Measurements from ENCODE around the gene ISCA1. TPM values are rescaled to one million over a fixed set of nuclear protein-coding genes. Genes with fewer than 3 reads are reported as not detected.

The ISCA1 gene
- total RNA-seq, 2 experiments from 2014 or later, result 27.1 to 27.4 TPM

DNA sequence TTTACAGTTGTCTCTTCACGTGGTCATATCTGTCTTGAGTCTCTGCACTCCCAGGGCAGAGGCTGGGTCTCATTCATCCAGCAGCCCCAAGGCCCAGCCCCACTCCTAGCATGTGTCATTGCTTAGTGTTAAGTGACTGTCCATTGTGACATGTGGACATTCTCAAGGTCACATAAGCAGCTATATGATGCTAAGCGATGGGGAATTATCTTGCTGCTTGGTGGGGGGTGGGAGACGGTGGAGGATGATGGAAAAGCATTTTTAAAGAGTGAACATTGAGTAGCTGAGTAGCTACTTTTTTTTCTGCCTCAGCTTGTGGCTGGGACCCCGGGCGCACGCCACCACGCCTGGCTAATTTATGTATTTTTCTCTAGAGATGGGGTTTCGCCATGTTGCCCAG, 22.8 kb downstream of the ISCA1 start, which contains the start of gene C9orf153:
C9orf153 (minus strand) TSS at position 101 of the 400 bp plus-strand sequence. CDS start 30,054 bp downstream, outside the sequence.
- peaks cover 22% of the 10 kb centered on the region for H3K36me3 Mint-ChIP-seq (ENCODE audit: low read depth)
- no peaks in the 10 kb centered on the region for H3K9me3 Mint-ChIP-seq (ENCODE audit: low read depth)
- H3K27me3 Mint-ChIP-seq, result no peaks in the 10 kb centered on the region
- ChIA-PET POLR2A (no interaction called here), CTCF (no interaction called here)
- no peak within 1 kb of the TSS for H3K4me3 Mint-ChIP-seq
- intact Hi-C loops (cut with DNase I, micrococcal nuclease), result no loop called here
- DNase-seq (no peak), ATAC-seq (no peak)
- no peaks in the 10 kb centered on the region for H3K4me1 Mint-ChIP-seq
- no peak within 1 kb of the TSS for H3K27ac Mint-ChIP-seq

DNA sequence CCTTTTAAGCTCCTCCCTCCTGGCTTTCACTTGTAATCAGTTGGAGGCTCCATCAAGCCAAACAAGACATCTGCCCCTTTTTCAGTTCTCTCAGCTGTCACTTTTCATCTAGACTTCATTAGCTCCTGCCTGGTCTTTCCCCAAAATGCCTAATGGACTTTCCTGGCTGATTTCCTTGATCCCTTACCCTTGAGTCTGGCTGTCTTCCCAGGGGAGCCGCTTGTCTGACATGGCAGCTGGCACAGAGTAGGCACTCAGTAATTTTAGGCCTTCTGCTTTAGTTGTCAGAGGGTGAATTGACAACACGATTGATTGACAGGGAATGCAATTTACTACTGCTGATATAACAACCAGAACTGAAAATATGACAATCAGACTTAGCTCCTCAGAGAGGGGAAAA, 24.9 kb downstream of the ISCA1 start:
- Mint-ChIP-seq H3K27ac (no peak overlapping the region), H3K4me1 (no peaks in the 10 kb centered on the region), H3K27me3 (no peaks in the 10 kb centered on the region), H3K4me3 (no peak overlapping the region), H3K36me3 (ENCODE audit: low read depth) (peaks cover 8% of the 10 kb centered on the region), H3K9me3 (ENCODE audit: low read depth) (peaks cover 4% of the 10 kb centered on the region)
- ChIA-PET POLR2A (interaction anchor here (0.9 kb wide), 1 partner anchor 24 kb away, joined by 4 read pairs; the partner anchor contains the start of gene ISCA1), CTCF (interaction anchor here (1.1 kb wide), 1 partner anchor 55 kb away, joined by 4 read pairs; no protein-coding TSS in a partner anchor)
- ATAC-seq (no peak), DNase-seq (no peak)
- intact Hi-C loops (cut with DNase I, micrococcal nuclease), result no loop called here

DNA sequence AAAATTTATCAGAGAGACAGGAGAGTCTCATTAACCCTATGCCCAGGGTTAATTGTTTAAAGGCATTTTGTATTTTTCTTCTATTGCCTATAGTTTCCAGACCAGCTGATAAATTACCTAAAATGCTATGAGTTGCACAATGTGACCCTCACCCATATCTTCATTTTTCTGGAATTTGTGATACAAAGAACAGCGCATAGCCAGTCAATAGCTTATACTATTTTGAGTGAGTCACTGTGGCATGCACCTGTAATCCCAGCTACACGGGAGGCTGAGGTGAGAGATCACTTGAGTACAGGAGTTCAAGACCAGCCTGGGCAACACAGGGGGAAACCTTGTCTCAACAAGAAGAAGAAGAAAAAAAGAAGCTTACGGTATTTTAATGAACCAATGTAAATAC, 25.7 kb downstream of the ISCA1 start:
- peaks cover 3% of the 10 kb centered on the region for H3K36me3 Mint-ChIP-seq (ENCODE audit: low read depth)
- no peaks in the 10 kb centered on the region for H3K4me1 Mint-ChIP-seq
- intact Hi-C loops (cut with DNase I, micrococcal nuclease), result no loop called here
- no peak for DNase-seq
- no peak for ATAC-seq
- H3K27ac Mint-ChIP-seq, result no peak overlapping the region
- no peaks in the 10 kb centered on the region for H3K27me3 Mint-ChIP-seq
- no peak overlapping the region for H3K4me3 Mint-ChIP-seq
- H3K9me3 Mint-ChIP-seq (ENCODE audit: low read depth), result peaks cover 4% of the 10 kb centered on the region
- ChIA-PET POLR2A (no interaction called here), CTCF (interaction anchor here (0.7 to 1.1 kb wide), 2 partner anchors 55 to 75 kb away, joined by 3 to 4 read pairs; no protein-coding TSS in a partner anchor)

DNA sequence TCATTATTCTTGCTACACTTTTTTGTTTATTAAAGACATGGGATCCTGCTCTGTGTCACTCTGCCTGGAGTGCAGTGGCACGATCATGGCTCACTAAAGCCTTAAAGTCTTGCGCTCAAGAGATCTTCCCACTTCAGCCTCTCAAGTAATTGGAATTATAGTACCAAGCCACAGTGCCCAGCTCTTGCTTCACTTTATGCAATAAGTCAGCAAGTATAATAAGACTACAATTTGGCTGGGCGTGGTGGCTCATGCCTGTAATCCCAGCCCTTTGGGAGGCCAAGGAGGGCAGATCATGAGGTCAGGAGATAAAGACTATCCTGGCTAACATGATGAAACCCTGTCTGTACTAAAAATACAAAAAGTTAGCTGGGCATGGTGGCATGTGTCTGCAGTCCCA, 28.8 kb downstream of the ISCA1 start:
- peaks cover 2% of the 10 kb centered on the region for H3K36me3 Mint-ChIP-seq (ENCODE audit: low read depth)
- DNase-seq, result no peak
- H3K4me3 Mint-ChIP-seq, result no peak overlapping the region
- H3K27me3 Mint-ChIP-seq, result peaks cover 2% of the 10 kb centered on the region
- peaks cover 4% of the 10 kb centered on the region for H3K9me3 Mint-ChIP-seq (ENCODE audit: low read depth)
- no peak overlapping the region for H3K27ac Mint-ChIP-seq
- intact Hi-C loops (cut with DNase I, micrococcal nuclease), result no loop called here
- no peaks in the 10 kb centered on the region for H3K4me1 Mint-ChIP-seq
- POLR2A ChIA-PET, result no interaction called here
- CTCF ChIA-PET, result interaction anchor here (0.6 kb wide), 1 partner anchor 35 kb away, joined by 3 read pairs; no protein-coding TSS in a partner anchor
- ATAC-seq, result no peak

DNA sequence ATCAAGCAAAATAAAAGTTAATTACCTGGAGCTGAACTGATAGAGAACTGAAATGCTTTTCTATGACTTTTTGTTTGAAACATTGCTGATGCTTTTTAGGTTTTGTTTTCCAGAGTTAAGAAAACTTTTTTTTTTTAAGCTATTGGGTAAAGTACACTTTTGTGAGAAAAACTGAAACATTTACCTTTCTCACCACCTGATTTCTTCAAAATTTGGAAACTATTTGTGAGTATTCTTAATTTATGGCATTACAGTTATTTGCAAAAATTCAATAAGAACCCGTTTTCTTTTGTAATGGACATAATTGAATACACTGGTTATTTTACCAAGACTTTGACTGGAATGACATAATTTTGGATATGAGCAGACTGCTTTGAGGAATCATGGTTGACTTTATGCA, 29.5 kb downstream of the ISCA1 start:
- intact Hi-C loops (cut with DNase I, micrococcal nuclease), result no loop called here
- POLR2A ChIA-PET, result no interaction called here

DNA sequence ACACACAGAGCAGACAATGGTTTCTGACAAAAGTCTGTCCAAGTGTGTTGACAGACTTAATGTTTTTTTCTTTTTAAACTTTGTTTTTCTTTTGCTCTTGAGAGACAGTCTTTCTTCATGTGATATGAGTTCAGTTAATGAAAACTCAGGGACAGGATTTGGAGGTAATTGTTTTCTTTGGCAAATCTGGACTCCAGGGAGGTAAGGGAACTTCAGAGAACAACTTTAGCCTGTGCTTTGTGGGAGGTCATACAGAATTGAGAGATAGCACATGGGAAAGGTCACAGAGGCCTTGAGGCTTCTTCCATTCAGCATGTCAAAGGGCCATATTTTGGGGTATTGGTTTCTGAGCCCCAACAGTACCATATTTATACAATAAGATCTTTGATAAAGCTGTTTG, 32.2 kb downstream of the ISCA1 start:
- H3K4me3 Mint-ChIP-seq, result no peak overlapping the region
- H3K9me3 Mint-ChIP-seq (ENCODE audit: low read depth), result peaks cover 4% of the 10 kb centered on the region
- peaks cover 4% of the 10 kb centered on the region for H3K27me3 Mint-ChIP-seq
- ChIA-PET CTCF (no interaction called here), POLR2A (no interaction called here)
- H3K36me3 Mint-ChIP-seq (ENCODE audit: low read depth), result peaks cover 2% of the 10 kb centered on the region
- H3K4me1 Mint-ChIP-seq, result no peaks in the 10 kb centered on the region
- no peak for DNase-seq
- no peak for ATAC-seq
- H3K27ac Mint-ChIP-seq, result no peak overlapping the region
- intact Hi-C loops (cut with DNase I, micrococcal nuclease), result no loop called here

More for the DNA sequence above, 29.5 kb downstream of the ISCA1 start:
- Mint-ChIP-seq H3K4me3 (no peak overlapping the region), H3K27me3 (peaks cover 2% of the 10 kb centered on the region), H3K27ac (no peak overlapping the region), H3K9me3 (ENCODE audit: low read depth) (peaks cover 4% of the 10 kb centered on the region), H3K4me1 (no peaks in the 10 kb centered on the region), H3K36me3 (ENCODE audit: low read depth) (peaks cover 2% of the 10 kb centered on the region)
- DNase-seq (no peak), ATAC-seq (no peak)
- CTCF ChIA-PET, result interaction anchor here (0.6 kb wide), 3 partner anchors 11 to 36 kb away, joined by 3 read pairs; no protein-coding TSS in a partner anchor

DNA sequence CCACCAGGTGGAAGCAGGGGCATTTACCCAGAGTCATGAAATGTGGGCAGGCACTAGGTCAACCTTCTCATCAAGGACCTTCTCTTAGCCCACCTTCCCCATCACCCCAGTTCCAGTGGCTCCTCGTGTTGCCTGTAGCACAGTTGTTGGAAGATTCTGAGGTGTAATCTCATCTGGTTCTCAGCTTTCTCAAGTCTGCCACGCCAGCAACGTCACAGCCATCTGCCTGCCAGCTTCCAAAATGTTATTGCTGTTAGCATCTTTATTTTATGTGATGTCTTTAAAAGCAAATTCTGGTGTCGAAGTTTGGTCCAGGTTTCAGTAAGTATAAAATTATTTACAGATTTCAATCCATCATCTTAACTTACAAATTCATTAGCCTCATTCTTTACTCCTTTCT, 33.6 kb downstream of the ISCA1 start:
- Mint-ChIP-seq H3K4me1 (no peaks in the 10 kb centered on the region), H3K9me3 (ENCODE audit: low read depth) (peaks cover 4% of the 10 kb centered on the region), H3K27me3 (peaks cover 4% of the 10 kb centered on the region), H3K4me3 (no peak overlapping the region), H3K36me3 (ENCODE audit: low read depth) (no peaks in the 10 kb centered on the region), H3K27ac (no peak overlapping the region)
- ATAC-seq (no peak), DNase-seq (no peak)
- ChIA-PET CTCF (interaction anchor here (1.4 kb wide), 1 partner anchor 10 kb away, joined by 3 read pairs; no protein-coding TSS in a partner anchor), POLR2A (no interaction called here)
- intact Hi-C loops (cut with DNase I, micrococcal nuclease), result no loop called here

DNA sequence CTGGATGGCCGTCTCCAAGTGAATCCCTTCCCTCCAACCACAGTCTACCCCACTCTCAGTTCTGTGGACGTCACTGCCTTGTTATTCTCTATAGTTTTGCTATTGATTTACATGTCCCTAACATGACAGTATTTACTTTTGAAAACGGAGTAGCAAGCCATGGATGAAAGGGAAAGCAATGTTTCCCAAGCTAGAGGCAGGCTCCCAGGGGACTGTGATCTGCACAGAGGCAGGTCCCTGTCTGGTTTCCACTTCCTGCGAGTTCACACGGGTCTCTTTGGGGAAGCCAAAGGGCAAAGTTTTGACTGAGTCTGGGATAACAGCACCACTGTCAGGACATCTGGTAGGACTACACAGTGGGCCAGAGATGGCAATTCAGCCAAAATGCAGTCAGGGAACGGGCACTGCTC, 35.6 kb downstream of the ISCA1 start:
- Mint-ChIP-seq H3K9me3 (ENCODE audit: low read depth) (no peaks in the 10 kb centered on the region), H3K27ac (no peak overlapping the region), H3K4me1 (no peaks in the 10 kb centered on the region), H3K4me3 (no peak overlapping the region), H3K27me3 (peaks cover 4% of the 10 kb centered on the region), H3K36me3 (ENCODE audit: low read depth) (no peaks in the 10 kb centered on the region)
- ChIA-PET POLR2A (no interaction called here), CTCF (interaction anchor here (0.5 kb wide), 1 partner anchor 440 kb away, joined by 4 read pairs; no protein-coding TSS in a partner anchor)
- DNase-seq (no peak), ATAC-seq (no peak)
- intact Hi-C loops (cut with DNase I, micrococcal nuclease), result no loop called here

DNA sequence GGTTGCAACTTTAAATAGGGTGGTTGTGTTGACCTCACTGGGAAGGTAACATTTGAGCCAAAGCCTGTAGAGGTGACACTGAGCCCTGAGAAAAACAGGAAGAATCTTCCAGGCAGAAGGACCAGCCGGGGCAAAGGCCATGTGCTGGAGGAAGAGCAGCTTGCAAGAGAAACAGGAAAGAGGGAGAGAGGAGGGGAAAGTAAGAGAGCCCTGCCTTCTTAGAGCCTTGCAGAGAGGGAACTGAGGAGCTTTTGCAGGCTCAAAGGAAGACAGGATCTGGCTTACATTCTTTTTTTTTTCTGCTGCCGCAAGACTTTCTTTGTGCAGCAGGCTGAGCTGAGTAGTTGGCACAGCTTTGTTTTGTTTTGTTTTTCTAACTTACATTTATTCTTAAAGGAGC, 40.3 kb downstream of the ISCA1 start:
- ATAC-seq (no peak), DNase-seq (no peak)
- no peaks in the 10 kb centered on the region for H3K36me3 Mint-ChIP-seq (ENCODE audit: low read depth)
- peaks cover 5% of the 10 kb centered on the region for H3K4me1 Mint-ChIP-seq
- H3K27me3 Mint-ChIP-seq, result peaks cover under 1% of the 10 kb centered on the region
- H3K4me3 Mint-ChIP-seq, result no peak overlapping the region
- H3K9me3 Mint-ChIP-seq (ENCODE audit: low read depth), result no peaks in the 10 kb centered on the region
- intact Hi-C loops (cut with DNase I, micrococcal nuclease), result no loop called here
- no peak overlapping the region for H3K27ac Mint-ChIP-seq
- ChIA-PET CTCF (interaction anchor here (0.6 kb wide), 1 partner anchor 20 kb away, joined by 3 read pairs; no protein-coding TSS in a partner anchor), POLR2A (no interaction called here)

DNA sequence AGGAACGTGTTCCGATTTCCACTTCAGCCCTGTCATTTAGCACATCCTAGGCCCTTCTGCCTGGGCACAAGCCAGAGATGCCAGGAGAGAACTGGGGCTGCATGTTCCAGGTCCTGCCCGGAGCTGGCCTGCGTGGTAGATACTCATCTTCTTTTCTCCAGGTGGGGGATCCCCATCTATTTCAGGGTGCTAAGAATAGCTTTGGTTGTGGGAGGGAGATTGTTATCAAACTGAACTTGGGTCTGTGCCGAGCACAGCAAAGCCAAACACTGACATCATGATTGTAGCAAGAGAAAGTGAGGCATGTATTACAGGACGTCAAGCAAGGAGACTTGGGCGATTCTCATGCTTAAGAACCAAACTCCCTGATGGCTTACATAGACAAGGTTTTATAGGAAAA, 41.1 kb downstream of the ISCA1 start:
- Mint-ChIP-seq H3K27me3 (no peaks in the 10 kb centered on the region), H3K27ac (no peak overlapping the region), H3K4me3 (no peak overlapping the region), H3K9me3 (ENCODE audit: low read depth) (no peaks in the 10 kb centered on the region), H3K4me1 (peaks cover 5% of the 10 kb centered on the region), H3K36me3 (ENCODE audit: low read depth) (no peaks in the 10 kb centered on the region)
- intact Hi-C loops (cut with DNase I, micrococcal nuclease), result no loop called here
- CTCF ChIA-PET, result no interaction called here
- DNase-seq (peak; percentile 5), ATAC-seq (peak; percentile 53)
- POLR2A ChIA-PET, result no interaction called here

DNA sequence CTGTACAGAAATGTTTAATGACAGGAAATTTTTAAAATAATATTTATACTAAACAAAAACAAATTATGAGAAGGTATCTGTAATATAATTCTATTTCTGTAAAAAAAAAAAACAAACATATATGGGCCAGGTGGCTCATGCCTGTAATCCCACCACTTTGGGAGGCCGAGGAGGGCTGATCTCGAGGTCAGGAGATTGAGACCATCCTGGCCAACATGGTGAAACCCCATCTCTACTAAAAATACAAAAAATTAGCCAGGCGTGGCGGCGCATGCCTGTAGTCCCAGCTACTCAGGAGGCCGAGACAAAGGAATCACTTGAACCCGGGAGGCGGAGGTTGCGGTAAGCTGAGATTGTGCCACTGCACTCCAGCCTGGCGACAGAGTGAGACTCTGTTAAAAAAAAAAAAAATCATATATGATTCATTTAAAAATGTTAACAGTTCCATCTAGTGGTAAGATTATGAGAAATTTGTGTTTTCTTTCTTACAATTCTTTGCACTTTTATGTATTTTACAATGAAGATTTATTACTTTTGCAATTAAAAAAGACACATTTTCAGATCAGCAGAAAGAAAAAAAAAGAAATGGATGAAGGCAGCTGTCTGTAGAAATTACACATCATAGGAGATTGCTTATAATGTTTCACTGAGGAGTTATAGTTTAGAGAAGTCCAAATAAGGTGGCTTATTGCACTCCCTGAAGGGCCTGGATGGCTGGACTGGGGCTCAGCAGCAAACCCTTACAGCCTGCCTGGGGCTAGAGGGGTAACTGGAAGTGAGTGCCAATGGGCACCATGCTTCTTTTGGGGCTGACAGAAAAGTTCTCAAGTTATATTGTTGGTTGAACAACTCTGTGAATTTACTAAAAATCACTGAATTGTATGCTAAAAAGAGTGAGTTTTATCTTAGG, 43.2 kb downstream of the ISCA1 start:
- CTCF ChIA-PET, result interaction anchor here (0.6 to 1.1 kb wide), 5 partner anchors 9 to 604 kb away, joined by 3 to 6 read pairs (median 3); no protein-coding TSS in a partner anchor

DNA sequence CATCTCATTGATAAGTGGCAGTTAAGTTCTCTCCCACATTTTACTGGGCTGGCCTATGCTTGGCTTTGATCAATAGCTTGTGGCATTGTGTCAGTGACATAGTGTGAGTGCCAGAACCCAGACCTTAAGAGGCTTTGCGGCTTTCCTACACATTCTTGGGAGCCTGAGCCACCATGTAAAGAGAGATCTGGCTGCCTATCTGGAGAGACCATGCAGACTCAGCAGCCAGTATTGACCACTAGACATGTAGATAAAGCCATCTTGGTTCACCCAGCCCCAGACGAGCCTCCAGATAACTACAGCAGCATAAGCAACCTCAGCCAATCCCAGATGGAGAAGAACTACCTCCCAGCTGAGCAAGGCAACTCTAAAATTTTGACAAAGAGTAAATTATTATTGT, 51.5 kb downstream of the ISCA1 start:
- CTCF ChIA-PET, result no interaction called here

More for the DNA sequence above, 43.2 kb downstream of the ISCA1 start:
- intact Hi-C loops (cut with DNase I, micrococcal nuclease), result loop anchor here in 1 of 2 experiments (2.0 to 5.0 kb wide), 2 partner anchors 36 to 422 kb away; no protein-coding TSS in a partner anchor
- H3K27me3 Mint-ChIP-seq, result no peaks in the 10 kb centered on the region
- no peaks in the 10 kb centered on the region for H3K9me3 Mint-ChIP-seq (ENCODE audit: low read depth)
- no peak overlapping the region for H3K4me3 Mint-ChIP-seq
- ATAC-seq, result no peak
- DNase-seq, result no peak
- peaks cover 5% of the 10 kb centered on the region for H3K4me1 Mint-ChIP-seq
- no peaks in the 10 kb centered on the region for H3K36me3 Mint-ChIP-seq (ENCODE audit: low read depth)
- H3K27ac Mint-ChIP-seq, result no peak overlapping the region
- POLR2A ChIA-PET, result no interaction called here

More for the DNA sequence above, 51.5 kb downstream of the ISCA1 start:
- Mint-ChIP-seq H3K4me1 (no peaks in the 10 kb centered on the region), H3K27me3 (no peaks in the 10 kb centered on the region), H3K4me3 (no peak overlapping the region), H3K9me3 (ENCODE audit: low read depth) (no peaks in the 10 kb centered on the region), H3K36me3 (ENCODE audit: low read depth) (no peaks in the 10 kb centered on the region), H3K27ac (no peak overlapping the region)
- DNase-seq (no peak), ATAC-seq (no peak)
- POLR2A ChIA-PET, result no interaction called here
- intact Hi-C loops (cut with DNase I, micrococcal nuclease), result no loop called here
